Measurements from ENCODE around the gene RPTOR.

DNA sequence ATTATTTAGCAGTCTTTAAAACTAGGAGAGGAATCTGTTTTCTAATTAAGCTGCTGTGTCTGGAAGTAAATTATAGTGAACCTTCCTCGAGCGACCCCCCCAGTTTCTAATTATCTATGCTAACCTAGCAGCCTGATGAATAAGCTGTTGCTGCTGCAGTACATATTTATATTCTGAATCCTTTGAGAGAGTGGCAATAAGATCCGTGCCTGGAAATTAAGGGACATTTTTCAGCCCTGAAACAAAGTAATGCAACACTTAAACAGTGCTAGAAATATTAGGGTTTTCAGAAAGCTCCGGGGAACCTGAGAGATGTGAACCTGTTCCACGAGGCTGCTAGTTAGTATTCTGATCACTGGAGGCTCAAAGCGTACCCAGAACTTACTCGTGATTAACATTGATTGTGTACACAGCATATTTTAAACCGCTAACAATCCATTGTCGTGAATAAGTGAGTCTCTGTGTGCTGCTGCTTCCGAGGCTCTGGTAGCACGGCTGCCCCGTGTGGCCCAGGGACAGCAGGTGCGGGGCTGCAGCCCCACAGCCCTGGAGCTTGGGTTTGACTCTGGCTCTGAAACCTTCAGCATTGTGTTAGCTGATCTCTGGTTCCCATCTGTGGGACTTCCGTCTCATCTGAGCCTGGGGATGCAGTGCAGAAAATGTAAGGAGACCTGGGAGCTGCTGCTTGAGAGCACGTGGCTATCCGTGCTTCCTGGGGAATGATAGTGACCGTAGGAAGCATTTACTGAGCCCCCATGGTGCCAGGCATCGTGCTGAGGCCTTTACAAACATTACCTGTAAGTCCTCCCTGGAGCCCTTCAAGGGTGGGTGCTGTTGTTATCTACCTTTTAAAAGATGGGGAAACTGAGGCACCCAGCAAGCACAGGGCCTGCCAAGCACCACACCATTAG, 256.1 kb downstream of the RPTOR start:
- TF ChIP-seq SREBF2 (IDR thresholded peaks at IDR 0.05; ENCODE audit: low read length) (no peak), NFIC (IDR thresholded peaks at IDR 0.05; ENCODE audit: low read depth, low read length) (no peak), ETV6 (conservative IDR thresholded peaks at IDR 0.05 in 1 of 2, IDR thresholded peaks at IDR 0.05 in 1 of 2; ENCODE audit: borderline replicate concordance in 1 of 2, low read depth in 1 of 2) (no peak), YY1 (IDR thresholded peaks at IDR 0.05; ENCODE audit: low read depth, low read length) (no peak)
- TF ChIP-seq, protein P1, sequence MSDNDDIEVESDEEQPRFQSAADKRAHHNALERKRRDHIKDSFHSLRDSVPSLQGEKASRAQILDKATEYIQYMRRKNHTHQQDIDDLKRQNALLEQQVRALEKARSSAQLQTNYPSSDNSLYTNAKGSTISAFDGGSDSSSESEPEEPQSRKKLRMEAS (IDR thresholded peaks at IDR 0.05; ENCODE audit: low read depth, low read length), result no peak
- TF ChIP-seq, protein P2, sequence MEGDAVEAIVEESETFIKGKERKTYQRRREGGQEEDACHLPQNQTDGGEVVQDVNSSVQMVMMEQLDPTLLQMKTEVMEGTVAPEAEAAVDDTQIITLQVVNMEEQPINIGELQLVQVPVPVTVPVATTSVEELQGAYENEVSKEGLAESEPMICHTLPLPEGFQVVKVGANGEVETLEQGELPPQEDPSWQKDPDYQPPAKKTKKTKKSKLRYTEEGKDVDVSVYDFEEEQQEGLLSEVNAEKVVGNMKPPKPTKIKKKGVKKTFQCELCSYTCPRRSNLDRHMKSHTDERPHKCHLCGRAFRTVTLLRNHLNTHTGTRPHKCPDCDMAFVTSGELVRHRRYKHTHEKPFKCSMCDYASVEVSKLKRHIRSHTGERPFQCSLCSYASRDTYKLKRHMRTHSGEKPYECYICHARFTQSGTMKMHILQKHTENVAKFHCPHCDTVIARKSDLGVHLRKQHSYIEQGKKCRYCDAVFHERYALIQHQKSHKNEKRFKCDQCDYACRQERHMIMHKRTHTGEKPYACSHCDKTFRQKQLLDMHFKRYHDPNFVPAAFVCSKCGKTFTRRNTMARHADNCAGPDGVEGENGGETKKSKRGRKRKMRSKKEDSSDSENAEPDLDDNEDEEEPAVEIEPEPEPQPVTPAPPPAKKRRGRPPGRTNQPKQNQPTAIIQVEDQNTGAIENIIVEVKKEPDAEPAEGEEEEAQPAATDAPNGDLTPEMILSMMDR (IDR thresholded peaks at IDR 0.05 in 2 of 3, conservative IDR thresholded peaks at IDR 0.05 in 1 of 3; ENCODE audit: control insufficient read depth in 2 of 3, extremely low read depth in 1 of 3, insufficient read depth in 1 of 3, low read depth in 3 of 3, low read length in 3 of 3), result no peak
